ENCODE results near the gene SLC34A2. TPM values are rescaled to one million over a fixed set of nuclear protein-coding genes. Genes with fewer than 3 reads are reported as not detected.

Gene SLC34A2
- total and polyA plus RNA-seq, 4 donors, result 0.20 to 1.1 (median 0.58) TPM

- no peaks in the 10 kb centered on the region for H3K4me1 ChIP-seq (ENCODE audit: control insufficient read depth, insufficient read depth, low read length)
- peaks cover 6% of the 10 kb centered on the region for H3K36me3 ChIP-seq (ENCODE audit: control insufficient read depth, insufficient read depth, low read length)
- DNase-seq (ENCODE audit: low read depth in 4 of 6, low spot score in 6 of 6), result no peak
- H3K27ac ChIP-seq (ENCODE audit: low read depth, low read length), result no peak overlapping the region
- H3K27me3 ChIP-seq (ENCODE audit: control insufficient read depth, insufficient read depth, low read length), result no peaks in the 10 kb centered on the region
- 94% methylated on average over 30 of the region's 30 CpGs for WGBS (ENCODE audit: insufficient coverage)
- H3K4me3 ChIP-seq (ENCODE audit: low read depth, low read length), result no peak overlapping the region
- H3K9me3 ChIP-seq (ENCODE audit: control insufficient read depth, insufficient read depth, low read length), result no peaks in the 10 kb centered on the region
Measured at GRCh38 chr4:25676221-25676620, 20.6 kb downstream of the SLC34A2 start.

GRCh38 chr4:25677157-25677556, 21.5 kb downstream of the SLC34A2 start:
- WGBS (ENCODE audit: insufficient coverage), result 100% methylated on average over 1 of the region's 3 CpGs
- no peak for DNase-seq (ENCODE audit: low read depth in 4 of 6, low spot score in 6 of 6)
- Histone ChIP-seq H3K27ac (ENCODE audit: low read depth, low read length) (no peak overlapping the region), H3K36me3 (ENCODE audit: control insufficient read depth, insufficient read depth, low read length) (peaks cover 6% of the 10 kb centered on the region), H3K4me3 (ENCODE audit: low read depth, low read length) (no peak overlapping the region), H3K4me1 (ENCODE audit: control insufficient read depth, insufficient read depth, low read length) (no peaks in the 10 kb centered on the region), H3K27me3 (ENCODE audit: control insufficient read depth, insufficient read depth, low read length) (no peaks in the 10 kb centered on the region), H3K9me3 (ENCODE audit: control insufficient read depth, insufficient read depth, low read length) (no peaks in the 10 kb centered on the region)

GRCh38 chr4:25677943-25678342, 22.3 kb downstream of the SLC34A2 start:
- no peak overlapping the region for H3K27ac ChIP-seq (ENCODE audit: low read depth, low read length)
- no peaks in the 10 kb centered on the region for H3K27me3 ChIP-seq (ENCODE audit: control insufficient read depth, insufficient read depth, low read length)
- WGBS (ENCODE audit: insufficient coverage), result 95% methylated on average over 4 of the region's 5 CpGs
- H3K4me1 ChIP-seq (ENCODE audit: control insufficient read depth, insufficient read depth, low read length), result no peaks in the 10 kb centered on the region
- no peak overlapping the region for H3K4me3 ChIP-seq (ENCODE audit: low read depth, low read length)
- peaks cover 6% of the 10 kb centered on the region for H3K36me3 ChIP-seq (ENCODE audit: control insufficient read depth, insufficient read depth, low read length)
- no peaks in the 10 kb centered on the region for H3K9me3 ChIP-seq (ENCODE audit: control insufficient read depth, insufficient read depth, low read length)
- no peak for DNase-seq (ENCODE audit: low read depth in 4 of 6, low spot score in 6 of 6)

- Histone ChIP-seq H3K27ac (ENCODE audit: low read depth, low read length) (no peak overlapping the region), H3K36me3 (ENCODE audit: control insufficient read depth, insufficient read depth, low read length) (no peaks in the 10 kb centered on the region), H3K4me1 (ENCODE audit: control insufficient read depth, insufficient read depth, low read length) (no peaks in the 10 kb centered on the region), H3K27me3 (ENCODE audit: control insufficient read depth, insufficient read depth, low read length) (no peaks in the 10 kb centered on the region), H3K9me3 (ENCODE audit: control insufficient read depth, insufficient read depth, low read length) (no peaks in the 10 kb centered on the region), H3K4me3 (ENCODE audit: low read depth, low read length) (no peak overlapping the region)
- no CpG with 5 or more reads among the region's 7 CpGs for WGBS (ENCODE audit: insufficient coverage)
- DNase-seq (ENCODE audit: low read depth in 4 of 6, low spot score in 6 of 6), result no peak
Measured at GRCh38 chr4:25687773-25688172, 32.1 kb downstream of the SLC34A2 start.

- no peak for DNase-seq (ENCODE audit: low read depth in 4 of 6, low spot score in 6 of 6)
- Histone ChIP-seq H3K27ac (ENCODE audit: low read depth, low read length) (no peak overlapping the region), H3K27me3 (ENCODE audit: control insufficient read depth, insufficient read depth, low read length) (no peaks in the 10 kb centered on the region), H3K4me1 (ENCODE audit: control insufficient read depth, insufficient read depth, low read length) (no peaks in the 10 kb centered on the region), H3K4me3 (ENCODE audit: low read depth, low read length) (no peak overlapping the region), H3K36me3 (ENCODE audit: control insufficient read depth, insufficient read depth, low read length) (no peaks in the 10 kb centered on the region), H3K9me3 (ENCODE audit: control insufficient read depth, insufficient read depth, low read length) (no peaks in the 10 kb centered on the region)
- WGBS (ENCODE audit: insufficient coverage), result 74% methylated on average over 3 of the region's 3 CpGs
Measured at GRCh38 chr4:25694466-25694865, 38.8 kb downstream of the SLC34A2 start.

GRCh38 chr4:25696409-25696808, 40.8 kb downstream of the SLC34A2 start:
- DNase-seq (ENCODE audit: low read depth in 4 of 6, low spot score in 6 of 6), result no peak
- Histone ChIP-seq H3K4me3 (ENCODE audit: low read depth, low read length) (no peak overlapping the region), H3K9me3 (ENCODE audit: control insufficient read depth, insufficient read depth, low read length) (no peaks in the 10 kb centered on the region), H3K27ac (ENCODE audit: low read depth, low read length) (no peak overlapping the region), H3K4me1 (ENCODE audit: control insufficient read depth, insufficient read depth, low read length) (no peaks in the 10 kb centered on the region), H3K27me3 (ENCODE audit: control insufficient read depth, insufficient read depth, low read length) (no peaks in the 10 kb centered on the region), H3K36me3 (ENCODE audit: control insufficient read depth, insufficient read depth, low read length) (no peaks in the 10 kb centered on the region)
- WGBS (ENCODE audit: insufficient coverage), result 79% methylated on average over 4 of the region's 5 CpGs

GRCh38 chr4:25697516-25697915, 41.9 kb downstream of the SLC34A2 start:
- H3K9me3 ChIP-seq (ENCODE audit: control insufficient read depth, insufficient read depth, low read length), result no peaks in the 10 kb centered on the region
- no peaks in the 10 kb centered on the region for H3K36me3 ChIP-seq (ENCODE audit: control insufficient read depth, insufficient read depth, low read length)
- 100% methylated on average over 2 of the region's 5 CpGs for WGBS (ENCODE audit: insufficient coverage)
- H3K27me3 ChIP-seq (ENCODE audit: control insufficient read depth, insufficient read depth, low read length), result no peaks in the 10 kb centered on the region
- no peaks in the 10 kb centered on the region for H3K4me1 ChIP-seq (ENCODE audit: control insufficient read depth, insufficient read depth, low read length)
- no peak overlapping the region for H3K27ac ChIP-seq (ENCODE audit: low read depth, low read length)
- H3K4me3 ChIP-seq (ENCODE audit: low read depth, low read length), result no peak overlapping the region
- no peak for DNase-seq (ENCODE audit: low read depth in 4 of 6, low spot score in 6 of 6)

- no CpG with 5 or more reads among the region's 4 CpGs for WGBS (ENCODE audit: insufficient coverage)
- DNase-seq (ENCODE audit: low read depth in 4 of 6, low spot score in 6 of 6), result no peak
- no peaks in the 10 kb centered on the region for H3K36me3 ChIP-seq (ENCODE audit: control insufficient read depth, insufficient read depth, low read length)
- H3K9me3 ChIP-seq (ENCODE audit: control insufficient read depth, insufficient read depth, low read length), result no peaks in the 10 kb centered on the region
- no peak overlapping the region for H3K4me3 ChIP-seq (ENCODE audit: low read depth, low read length)
- H3K27ac ChIP-seq (ENCODE audit: low read depth, low read length), result no peak overlapping the region
- H3K4me1 ChIP-seq (ENCODE audit: control insufficient read depth, insufficient read depth, low read length), result no peaks in the 10 kb centered on the region
- H3K27me3 ChIP-seq (ENCODE audit: control insufficient read depth, insufficient read depth, low read length), result no peaks in the 10 kb centered on the region
Measured at GRCh38 chr4:25700661-25701060, 45.0 kb downstream of the SLC34A2 start.

GRCh38 chr4:25702848-25703247, 47.2 kb downstream of the SLC34A2 start:
- WGBS (ENCODE audit: insufficient coverage), result 8% methylated on average over 2 of the region's 5 CpGs
- Histone ChIP-seq H3K9me3 (ENCODE audit: control insufficient read depth, insufficient read depth, low read length) (no peaks in the 10 kb centered on the region), H3K4me1 (ENCODE audit: control insufficient read depth, insufficient read depth, low read length) (no peaks in the 10 kb centered on the region), H3K27me3 (ENCODE audit: control insufficient read depth, insufficient read depth, low read length) (no peaks in the 10 kb centered on the region), H3K27ac (ENCODE audit: low read depth, low read length) (no peak overlapping the region), H3K36me3 (ENCODE audit: control insufficient read depth, insufficient read depth, low read length) (no peaks in the 10 kb centered on the region), H3K4me3 (ENCODE audit: low read depth, low read length) (no peak overlapping the region)
- peak; percentile 13 to 88 (median 38) for DNase-seq (ENCODE audit: low read depth in 4 of 6, low spot score in 6 of 6)

- H3K27ac ChIP-seq (ENCODE audit: low read depth, low read length), result no peak overlapping the region
- no peak overlapping the region for H3K4me3 ChIP-seq (ENCODE audit: low read depth, low read length)
- H3K36me3 ChIP-seq (ENCODE audit: control insufficient read depth, insufficient read depth, low read length), result no peaks in the 10 kb centered on the region
- no peaks in the 10 kb centered on the region for H3K9me3 ChIP-seq (ENCODE audit: control insufficient read depth, insufficient read depth, low read length)
- WGBS (ENCODE audit: insufficient coverage), result 97% methylated on average over 3 of the region's 3 CpGs
- H3K4me1 ChIP-seq (ENCODE audit: control insufficient read depth, insufficient read depth, low read length), result no peaks in the 10 kb centered on the region
- peak in 1 of 6 donors; percentile 34 for DNase-seq (ENCODE audit: low read depth in 4 of 6, low spot score in 6 of 6)
- no peaks in the 10 kb centered on the region for H3K27me3 ChIP-seq (ENCODE audit: control insufficient read depth, insufficient read depth, low read length)
Measured at GRCh38 chr4:25703731-25704388, 48.2 kb downstream of the SLC34A2 start.
